HL-60/S4 treated with phorbol 12-myristate 13-acetate at 8.2 ng/mL for 4 days and 3 days (cell line): ENCODE results near the gene DNASE1L3.
"Not testable (repeated sequence)": the region's sequence is repeated elsewhere in the genome, so short reads cannot be mapped to it uniquely, and the experiment has no call there.

Experiments
- in situ Hi-C: fragments of 300-500 bp; cut with MboI; formaldehyde crosslinking; loops from 2 replicates; pipeline ENCODE4 v1.15.0; 2022; ENCODE audit warnings: low sequenced_read_pairs

DNASE1L3 gene

GRCh38 chr3:58202917-58203360, 7.8 kb downstream of the DNASE1L3 start:
- in situ Hi-C loops, result no loop called here

- in situ Hi-C loops, result not testable (repeated sequence)
Measured at GRCh38 chr3:58201451-58201850, 9.3 kb downstream of the DNASE1L3 start.

- in situ Hi-C loops, result no loop called here
Measured at GRCh38 chr3:58200846-58201355, 9.9 kb downstream of the DNASE1L3 start.

GRCh38 chr3:58200121-58200709, 10.6 kb downstream of the DNASE1L3 start:
- in situ Hi-C loops, result no loop called here

- in situ Hi-C loops, result no loop called here
Measured at GRCh38 chr3:58198804-58199203, 12.0 kb downstream of the DNASE1L3 start.

- in situ Hi-C loops, result no loop called here
Measured at GRCh38 chr3:58198362-58198761, 12.4 kb downstream of the DNASE1L3 start.

- in situ Hi-C loops, result no loop called here
Measured at GRCh38 chr3:58197588-58197987, 13.2 kb downstream of the DNASE1L3 start.

- in situ Hi-C loops, result no loop called here
Measured at GRCh38 chr3:58193682-58194407, 16.9 kb downstream of the DNASE1L3 start.

- in situ Hi-C loops, result no loop called here
Measured at GRCh38 chr3:58192069-58192468, 18.7 kb downstream of the DNASE1L3 start.

GRCh38 chr3:58191361-58191991, 19.3 kb downstream of the DNASE1L3 start:
- in situ Hi-C loops, result no loop called here

- in situ Hi-C loops, result no loop called here
Measured at GRCh38 chr3:58190882-58191281, 19.9 kb downstream of the DNASE1L3 start.

- in situ Hi-C loops, result no loop called here
Measured at GRCh38 chr3:58190291-58190690, 20.5 kb downstream of the DNASE1L3 start.

- in situ Hi-C loops, result loop anchor here (10.0 kb wide), 1 partner anchor 115 kb away; the partner anchor contains the start of genes HTD2 and RPP14
Measured at GRCh38 chr3:58189691-58190090, 21.1 kb downstream of the DNASE1L3 start.

GRCh38 chr3:58188921-58189451, 21.8 kb downstream of the DNASE1L3 start:
- in situ Hi-C loops, result loop anchor here (10.0 kb wide), 1 partner anchor 116 kb away; the partner anchor contains the start of genes HTD2 and RPP14

GRCh38 chr3:58188173-58188564, 22.6 kb downstream of the DNASE1L3 start:
- in situ Hi-C loops, result loop anchor here (10.0 kb wide), 1 partner anchor 117 kb away; the partner anchor contains the start of genes HTD2 and RPP14

- in situ Hi-C loops, result loop anchor here (10.0 kb wide), 1 partner anchor 120 kb away; the partner anchor contains the start of genes HTD2 and RPP14
Measured at GRCh38 chr3:58184982-58185360, 25.8 kb downstream of the DNASE1L3 start.

- in situ Hi-C loops, result loop anchor here (10.0 kb wide), 1 partner anchor 120 kb away; the partner anchor contains the start of genes HTD2 and RPP14
Measured at GRCh38 chr3:58184309-58184981, 26.3 kb downstream of the DNASE1L3 start.

- in situ Hi-C loops, result loop anchor here (10.0 kb wide), 1 partner anchor 121 kb away; the partner anchor contains the start of genes HTD2 and RPP14
Measured at GRCh38 chr3:58183891-58184290, 26.9 kb downstream of the DNASE1L3 start.

GRCh38 chr3:58183221-58183620, 27.6 kb downstream of the DNASE1L3 start:
- in situ Hi-C loops, result loop anchor here (10.0 kb wide), 1 partner anchor 122 kb away; the partner anchor contains the start of genes HTD2 and RPP14

- in situ Hi-C loops, result loop anchor here (10.0 kb wide), 1 partner anchor 124 kb away; the partner anchor contains the start of genes HTD2 and RPP14
Measured at GRCh38 chr3:58180940-58181587, 29.7 kb downstream of the DNASE1L3 start.
